GM19328 (cell line): Measurements from ENCODE around the gene MBLAC1.

Experiments used
- ATAC-seq: cut with Tn5 transposase; IDR thresholded peaks from one replicate; pipeline ENCODE4 v1.9.1; 2021; ENCODE audit warnings: mild to moderate bottlenecking, moderate library complexity; ENCODE audit not compliant: unreplicated experiment

Gene MBLAC1

DNA sequence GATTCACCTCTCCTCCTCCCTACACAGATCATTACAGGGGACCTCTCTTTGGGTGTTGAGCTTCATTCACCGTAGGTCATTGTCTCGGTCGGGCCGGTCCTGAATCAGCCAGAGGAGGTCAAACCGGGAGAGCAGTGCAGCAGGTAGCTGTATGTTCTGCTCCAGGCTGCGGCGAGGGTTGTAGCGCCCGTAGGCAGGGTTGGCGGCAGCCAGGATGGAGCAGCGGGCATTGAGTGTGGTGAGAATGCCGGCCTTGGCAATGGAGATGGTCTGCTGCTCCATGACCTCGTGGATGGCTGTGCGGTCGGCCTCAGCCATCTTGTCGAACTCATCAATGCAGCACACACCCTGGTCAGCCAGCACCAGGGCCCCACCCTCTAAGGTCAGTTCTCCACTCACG lies 31.1 kb upstream of the MBLAC1 start:
- no peak for ATAC-seq

DNA sequence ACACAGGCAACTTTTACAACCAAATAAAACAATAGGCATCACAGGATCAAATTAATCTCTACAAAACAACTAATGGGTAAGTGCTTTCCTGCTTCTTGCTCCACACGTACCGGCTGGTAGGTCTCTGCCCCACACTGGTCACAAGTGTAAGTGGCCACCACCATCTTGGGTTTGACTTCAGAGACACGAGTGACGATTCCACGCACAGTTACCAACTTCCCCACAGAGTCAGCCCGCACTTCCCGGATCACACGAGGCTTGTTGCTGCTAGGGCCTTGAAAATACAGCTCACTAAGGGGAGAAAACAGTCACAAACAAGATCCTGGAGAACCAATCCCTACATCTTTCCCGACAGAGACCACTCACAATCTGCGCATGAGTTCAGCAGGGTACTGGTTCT lies 27.9 kb upstream of the MBLAC1 start:
- ATAC-seq = no peak

DNA sequence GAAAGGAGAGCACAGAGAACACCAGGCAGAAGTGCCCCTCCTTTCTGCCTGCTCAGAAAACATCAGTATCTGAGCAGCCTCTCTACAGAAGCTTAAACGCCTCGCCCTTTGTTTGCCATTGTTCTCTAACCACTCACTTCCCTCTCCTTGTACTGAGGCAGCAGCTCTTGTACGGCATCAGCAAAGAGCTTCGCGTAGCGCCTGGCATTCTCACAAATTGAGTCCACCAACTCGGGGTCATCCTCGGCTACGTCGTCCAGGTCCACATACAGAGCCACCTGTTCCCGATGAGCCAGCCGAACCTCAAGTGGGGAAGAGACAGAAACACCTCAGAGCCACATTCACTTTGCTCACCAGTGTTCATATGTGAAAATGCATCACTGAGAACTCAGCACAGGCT lies 27.3 kb upstream of the MBLAC1 start:
- no peak for ATAC-seq

DNA sequence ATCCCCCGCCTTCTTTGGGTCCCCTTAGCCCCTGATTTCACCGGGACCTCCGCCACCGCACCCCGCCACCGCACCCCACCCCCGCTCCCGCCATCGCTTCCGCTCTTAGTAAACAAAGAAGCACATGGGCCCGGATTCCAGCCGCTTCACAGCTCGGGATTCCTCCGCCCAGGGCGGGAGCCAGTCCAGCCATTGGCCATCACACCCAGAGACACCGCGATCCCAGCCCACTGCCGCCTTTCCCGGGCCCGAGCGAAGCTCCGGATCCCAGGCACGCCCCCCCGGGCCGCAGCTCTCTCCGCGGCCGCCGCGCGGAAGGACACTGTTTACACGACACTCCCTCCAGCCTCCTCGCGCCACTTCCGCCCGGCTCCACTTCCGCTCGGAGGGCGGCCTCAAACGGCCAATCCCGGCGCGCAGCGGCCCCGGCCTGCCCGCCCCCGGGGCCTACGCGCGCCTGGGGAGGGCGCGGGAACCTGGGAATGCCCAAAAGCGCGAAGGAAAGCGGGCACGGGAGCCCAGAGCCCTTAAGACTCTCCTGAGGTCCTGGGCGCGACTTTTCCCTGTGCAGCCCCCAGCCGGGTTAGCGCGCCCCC lies 26.2 kb upstream of the MBLAC1 start:
- ATAC-seq = peak; percentile 54

DNA sequence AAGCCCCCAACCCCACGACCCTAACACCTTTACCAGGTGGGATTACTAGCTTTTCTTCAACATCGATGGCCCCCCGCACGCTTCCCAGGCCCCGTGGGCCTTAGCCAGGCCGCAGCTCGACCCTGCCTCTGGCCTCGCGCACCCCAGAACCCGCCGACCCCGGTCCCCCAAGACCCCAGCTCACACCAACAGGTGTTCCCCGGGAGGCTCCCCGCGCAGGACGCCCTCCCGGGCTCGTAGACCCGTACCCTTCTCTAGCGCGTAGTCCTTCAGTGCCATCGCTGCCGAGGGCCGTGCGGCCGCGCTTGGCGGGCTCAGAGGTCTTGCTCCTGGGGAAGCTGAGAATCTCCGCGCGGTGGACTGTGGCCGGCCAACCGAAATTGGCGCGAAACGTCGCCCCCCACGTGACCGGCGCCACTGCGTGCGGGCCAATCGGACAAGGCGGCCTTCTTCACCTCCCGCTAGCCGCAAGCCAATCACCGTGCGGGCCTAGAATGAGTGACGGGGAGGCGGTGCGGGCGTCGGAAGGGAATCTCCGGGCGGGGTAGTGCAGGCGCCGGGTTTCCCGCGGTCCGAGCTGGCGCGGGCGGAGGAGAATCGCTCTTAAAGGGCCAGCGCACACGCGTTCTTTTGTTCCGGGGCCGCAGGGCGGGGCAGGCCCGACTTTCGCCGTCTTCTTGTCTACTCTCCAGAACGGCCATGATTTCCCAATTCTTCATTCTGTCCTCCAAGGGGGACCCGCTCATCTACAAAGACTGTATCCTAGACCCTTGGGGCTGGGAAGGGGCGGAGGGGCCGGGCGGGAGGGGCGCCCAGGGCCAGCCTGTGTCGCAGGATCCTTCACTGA lies 25.5 kb upstream of the MBLAC1 start, which contains the start of the genes AP4M1 and MCM7:
AP4M1 (plus strand) TSS at position 628 of the 847 bp plus-strand sequence; CDS start at position 700, 72 bp downstream.
MCM7 (minus strand) TSS at position 382 of the 847 bp plus-strand sequence; CDS start at position 279, 103 bp downstream.
- peak; percentile 80 for ATAC-seq

DNA sequence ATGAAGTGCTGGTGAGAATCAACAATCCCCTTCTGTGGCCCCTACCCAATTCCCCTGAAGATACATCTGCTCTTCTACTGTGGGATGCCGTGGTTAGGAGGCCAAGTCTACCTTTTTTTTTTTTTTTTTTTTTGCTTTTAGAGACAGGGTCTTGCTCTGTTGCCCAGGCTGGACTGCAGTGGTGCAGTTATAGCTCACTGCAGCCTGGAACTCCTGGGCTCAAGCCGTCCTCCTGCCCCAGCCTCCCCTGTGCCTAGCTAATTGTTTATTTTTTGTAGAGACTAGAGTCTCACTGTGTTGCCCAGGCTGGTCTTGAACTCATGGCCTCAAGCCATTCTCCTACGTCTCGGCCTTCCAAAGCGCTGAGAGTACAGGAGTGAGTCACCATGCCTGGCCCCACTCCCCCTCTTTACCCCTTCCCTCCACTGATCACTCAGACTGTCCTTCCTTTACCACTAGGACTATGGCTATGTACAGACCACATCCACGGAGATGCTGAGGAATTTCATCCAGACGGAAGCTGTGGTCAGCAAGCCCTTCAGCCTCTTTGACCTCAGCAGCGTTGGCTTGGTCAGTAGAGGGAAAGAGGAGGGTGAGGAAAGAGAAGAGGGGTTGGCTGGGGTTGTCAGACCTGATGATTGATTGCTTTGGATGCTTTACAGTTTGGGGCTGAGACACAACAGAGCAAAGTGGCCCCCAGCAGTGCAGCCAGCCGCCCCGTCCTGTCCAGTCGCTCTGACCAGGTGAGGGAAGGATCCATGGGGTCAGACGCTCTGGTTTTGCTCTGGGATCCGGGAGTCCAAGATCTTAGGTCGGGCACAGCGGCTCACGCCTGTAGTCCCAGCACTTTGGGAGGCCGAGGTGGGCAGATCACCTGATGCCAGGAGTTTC lies 23.6 kb upstream of the MBLAC1 start:
- no peak for ATAC-seq

DNA sequence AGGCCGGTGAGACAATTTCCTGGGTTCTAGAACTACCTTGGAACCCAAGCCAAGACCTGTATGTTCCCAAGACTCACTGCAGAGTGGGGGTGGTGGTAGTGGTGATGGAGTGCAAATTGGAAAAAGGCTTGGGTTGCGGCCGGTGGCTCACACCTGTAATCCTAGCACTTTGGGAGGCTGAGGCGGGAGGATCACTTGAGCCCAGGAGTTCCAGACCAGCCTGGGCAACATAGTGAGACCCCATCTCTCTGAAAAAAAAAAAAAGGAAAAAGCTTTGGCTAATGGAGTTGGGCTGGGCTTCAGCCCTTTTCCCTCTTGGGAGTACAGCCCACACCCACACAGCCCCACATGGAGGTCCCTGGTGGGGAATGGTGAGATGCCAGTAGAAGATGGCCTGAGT lies 21.2 kb upstream of the MBLAC1 start:
- ATAC-seq = no peak

DNA sequence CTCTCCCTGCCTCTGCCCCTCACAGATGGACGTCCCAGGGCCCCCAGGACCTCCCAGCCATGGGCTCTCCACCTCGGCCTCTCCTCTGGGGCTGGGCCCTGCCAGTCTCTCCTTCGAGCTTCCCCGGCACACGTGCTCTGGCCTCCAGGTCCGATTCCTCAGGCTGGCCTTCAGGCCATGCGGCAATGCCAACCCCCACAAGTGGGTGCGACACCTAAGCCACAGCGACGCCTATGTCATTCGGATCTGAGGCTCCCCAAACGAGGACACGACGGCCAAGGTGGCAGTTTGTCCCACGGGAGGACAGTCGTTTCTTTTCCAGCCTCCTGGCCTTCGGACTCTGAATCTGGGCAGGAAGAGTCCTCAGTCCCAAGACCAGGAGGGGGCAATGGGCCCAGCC lies 20.1 kb upstream of the MBLAC1 start:
- ATAC-seq = no peak

DNA sequence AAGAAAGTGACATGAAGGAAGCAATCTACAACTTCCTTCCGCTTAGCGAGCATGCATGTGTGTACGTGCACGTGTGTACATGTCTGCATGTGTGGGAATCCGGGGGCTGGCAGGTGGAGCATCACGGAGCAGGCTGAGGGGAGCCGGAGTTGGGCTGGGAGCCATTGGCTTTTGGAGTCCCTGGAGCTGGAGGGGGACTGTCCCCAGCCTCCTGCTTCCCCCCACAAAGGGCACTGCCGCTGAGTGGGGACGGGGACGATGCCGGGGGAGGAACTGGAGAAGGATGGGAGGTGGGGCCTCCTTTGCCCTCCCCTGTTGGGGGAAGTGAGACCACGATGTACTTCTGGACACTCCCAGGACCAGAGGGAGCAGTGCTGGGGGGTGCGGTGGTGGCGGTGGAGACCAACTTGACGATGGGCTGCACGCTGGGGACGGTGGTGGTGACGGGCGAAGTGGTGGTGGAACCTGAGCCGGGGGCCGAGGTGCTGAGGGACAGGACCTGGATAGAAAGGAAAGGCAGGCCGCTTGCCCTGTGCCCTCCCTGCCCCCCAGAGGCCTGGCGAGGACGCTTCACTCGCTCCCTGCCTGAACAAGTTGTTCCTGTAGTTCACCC lies 19.5 kb upstream of the MBLAC1 start:
- no peak for ATAC-seq

DNA sequence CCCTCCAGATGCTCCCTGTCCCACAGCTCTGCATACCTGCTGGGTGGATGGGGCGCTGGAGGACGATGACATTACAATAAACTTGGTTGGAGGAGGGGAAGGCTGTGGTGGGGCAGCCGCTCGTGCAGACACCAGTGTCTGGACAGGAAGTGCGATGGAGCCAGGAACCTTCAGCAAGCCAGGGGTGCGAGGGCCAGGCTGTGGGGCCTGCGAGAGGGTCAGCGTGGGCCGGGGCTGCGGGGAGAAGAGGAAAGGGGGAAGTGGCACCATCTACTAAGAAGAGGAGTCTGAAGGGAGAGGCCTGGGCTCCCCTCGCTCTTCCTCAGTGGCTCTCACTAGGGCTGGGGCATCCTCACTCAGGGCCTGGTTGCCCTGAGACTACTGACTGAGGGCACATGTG lies 18.9 kb upstream of the MBLAC1 start:
- ATAC-seq = no peak

DNA sequence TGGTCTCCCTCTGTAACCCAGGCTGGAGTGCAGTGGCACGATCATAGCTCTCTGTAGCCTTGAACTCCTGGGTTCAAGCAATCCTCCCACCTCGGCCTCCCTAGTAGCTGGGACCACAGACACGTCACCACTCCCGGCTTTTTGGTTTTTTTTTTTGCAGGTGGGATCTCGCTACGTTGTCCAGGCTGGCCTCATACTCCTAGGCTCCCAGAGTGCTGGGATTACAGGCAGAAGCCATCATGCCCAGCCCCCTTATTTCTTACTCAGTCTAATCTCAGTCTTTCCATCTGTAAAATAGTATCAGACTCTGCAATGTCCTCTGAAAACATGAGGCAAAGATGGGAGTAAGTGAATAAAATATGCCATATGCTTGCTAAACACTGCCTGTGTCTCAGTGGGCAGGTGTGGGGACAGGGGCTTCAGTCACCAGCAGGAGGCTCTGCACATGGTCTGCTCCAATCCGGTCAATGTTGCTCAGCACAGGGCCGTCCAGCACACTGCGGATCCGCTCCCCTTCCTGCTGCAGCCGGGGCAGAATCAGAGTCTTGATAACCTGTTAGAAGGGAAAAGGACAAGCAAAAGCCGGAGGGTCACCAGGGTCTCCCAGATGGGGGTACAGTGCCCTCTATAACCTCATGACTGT lies 17.1 kb upstream of the MBLAC1 start:
- no peak for ATAC-seq

DNA sequence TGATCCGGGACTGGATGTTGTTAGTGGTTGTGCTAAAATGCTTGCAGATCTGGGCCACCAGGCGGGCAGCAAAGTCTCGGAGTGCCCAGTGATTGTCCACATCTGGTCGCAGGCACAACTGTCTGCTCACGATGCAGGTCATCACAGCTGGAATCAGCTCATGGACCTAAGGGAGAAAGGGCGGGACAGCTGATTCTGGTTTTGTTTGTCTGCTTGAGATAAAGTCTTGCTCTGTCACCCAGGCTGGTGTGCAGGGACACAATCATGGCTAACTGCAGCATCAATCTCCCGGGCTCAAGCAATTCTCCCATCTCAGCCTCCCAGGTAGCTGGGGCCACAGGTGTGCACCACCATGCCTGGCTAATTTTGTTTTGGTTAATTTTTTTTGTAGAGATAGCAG lies 15.6 kb upstream of the MBLAC1 start:
- ATAC-seq = no peak

DNA sequence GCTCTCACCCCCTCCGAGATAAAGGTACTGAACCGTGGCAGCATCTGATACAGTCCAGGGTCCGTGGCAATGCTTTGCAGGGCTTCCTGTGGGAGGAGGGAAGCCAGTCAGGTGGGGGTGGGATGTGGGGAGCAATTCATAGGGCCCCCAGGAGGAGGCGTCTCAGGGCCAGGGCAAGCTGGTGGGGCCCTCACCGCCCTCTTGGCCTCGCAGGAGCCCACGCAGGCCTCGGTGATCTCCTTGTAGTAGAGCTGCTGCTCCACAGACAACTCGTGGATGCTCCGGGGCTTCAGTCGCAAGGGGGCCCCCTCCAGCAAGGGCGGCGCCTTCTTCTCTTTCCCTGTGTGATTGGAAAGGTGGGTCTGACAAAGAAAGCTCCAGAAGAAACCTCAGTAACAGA lies 14.9 kb upstream of the MBLAC1 start:
- ATAC-seq = no peak

DNA sequence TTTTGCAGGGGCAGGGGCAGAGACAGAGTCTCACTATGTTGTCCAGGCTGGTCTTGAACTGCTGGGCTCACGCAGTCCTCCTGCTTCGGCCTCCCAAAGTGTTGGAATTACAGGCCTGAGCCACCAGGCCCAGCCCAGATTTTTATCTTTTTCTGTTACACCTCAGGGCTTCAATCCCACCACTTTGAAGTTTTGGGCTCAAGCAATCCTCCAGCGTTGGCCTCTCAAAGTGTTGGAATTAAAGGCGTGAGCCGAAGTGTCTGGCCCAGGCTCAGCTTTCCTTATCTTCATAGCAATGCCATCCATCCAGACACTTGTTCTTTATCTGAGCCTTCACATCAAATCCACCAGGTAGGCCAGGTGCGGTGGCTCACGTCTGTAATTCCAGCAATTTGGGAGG lies 11.7 kb upstream of the MBLAC1 start:
- no peak for ATAC-seq

DNA sequence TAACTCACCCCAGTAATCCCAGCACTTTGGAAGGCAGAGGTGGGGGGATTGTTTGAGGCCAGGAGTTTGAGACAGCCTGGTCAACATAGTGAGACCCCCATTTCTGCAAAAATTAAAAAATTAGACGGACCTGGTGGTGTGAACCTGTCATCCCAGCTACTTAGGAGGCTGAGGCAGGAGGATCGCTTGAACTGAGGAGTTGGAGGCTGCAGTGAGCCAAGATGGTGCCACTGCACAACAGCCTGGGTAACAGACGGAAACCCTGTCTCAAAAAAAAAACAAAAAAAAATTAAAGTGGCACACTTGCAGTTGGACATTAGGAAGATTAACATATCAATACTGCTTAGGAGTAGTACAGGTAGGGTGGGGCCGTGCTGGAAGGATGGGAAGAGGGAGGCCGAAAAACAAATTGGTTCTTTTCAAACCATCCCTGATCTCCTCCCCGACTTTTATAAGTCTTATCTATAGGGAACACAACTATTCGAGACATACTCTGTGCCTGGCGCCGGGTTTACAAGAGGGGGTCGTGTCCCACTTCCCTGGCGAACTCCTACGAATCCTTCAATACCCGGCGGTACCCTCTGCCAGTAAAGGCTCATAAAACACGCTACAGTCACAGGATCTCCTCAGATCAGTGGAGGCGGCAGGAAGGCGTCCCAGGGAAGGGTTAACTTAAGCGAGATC lies 8.2 kb upstream of the MBLAC1 start:
- no peak for ATAC-seq

DNA sequence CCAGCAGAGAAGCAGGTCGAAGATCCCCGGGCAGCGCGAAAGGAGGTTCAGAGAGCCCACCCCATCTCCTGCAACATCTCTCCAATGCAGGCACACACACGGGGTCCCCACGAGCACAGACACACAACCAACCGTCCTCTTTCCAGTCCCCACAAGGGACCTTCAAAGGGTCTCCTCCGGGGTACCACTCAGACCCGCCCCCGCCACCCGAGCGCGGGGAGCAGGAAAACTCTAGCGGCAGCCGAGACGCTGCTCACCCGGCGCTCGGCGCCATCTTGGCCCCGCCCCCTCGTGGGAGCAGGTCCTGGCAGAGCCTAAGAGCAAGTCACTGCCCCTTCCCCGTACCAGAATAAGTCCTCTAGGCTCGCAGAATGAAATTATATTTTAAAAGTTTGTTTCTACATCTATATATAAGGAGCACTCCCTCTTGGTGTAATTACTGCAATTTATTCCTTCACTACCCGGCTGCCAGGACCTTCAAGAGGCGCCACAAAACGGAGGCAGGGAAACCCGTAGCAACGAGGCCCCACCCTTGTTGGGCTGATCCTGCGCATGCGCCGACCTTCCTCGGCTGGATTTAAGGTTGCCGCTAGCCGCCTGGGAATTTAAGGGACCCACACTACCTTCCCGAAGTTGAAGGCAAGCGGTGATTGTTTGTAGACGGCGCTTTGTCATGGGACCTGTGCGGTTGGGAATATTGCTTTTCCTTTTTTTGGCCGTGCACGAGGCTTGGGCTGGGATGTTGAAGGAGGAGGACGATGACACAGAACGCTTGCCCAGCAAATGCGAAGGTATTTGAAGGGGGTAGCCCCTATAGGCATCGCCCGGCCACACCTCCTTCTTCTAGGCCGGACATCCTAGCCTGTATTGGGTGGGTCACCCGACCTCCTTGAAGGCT lies 7.4 kb upstream of the MBLAC1 start, which contains the start of the genes CNPY4 and TAF6:
CNPY4 (plus strand) TSS at position 563 of the 898 bp plus-strand sequence; CDS start at position 674, 111 bp downstream.
TAF6 (minus strand) TSS at position 287 of the 898 bp plus-strand sequence. CDS start 5,149 bp downstream, outside the sequence.
- peak; percentile 64 for ATAC-seq

DNA sequence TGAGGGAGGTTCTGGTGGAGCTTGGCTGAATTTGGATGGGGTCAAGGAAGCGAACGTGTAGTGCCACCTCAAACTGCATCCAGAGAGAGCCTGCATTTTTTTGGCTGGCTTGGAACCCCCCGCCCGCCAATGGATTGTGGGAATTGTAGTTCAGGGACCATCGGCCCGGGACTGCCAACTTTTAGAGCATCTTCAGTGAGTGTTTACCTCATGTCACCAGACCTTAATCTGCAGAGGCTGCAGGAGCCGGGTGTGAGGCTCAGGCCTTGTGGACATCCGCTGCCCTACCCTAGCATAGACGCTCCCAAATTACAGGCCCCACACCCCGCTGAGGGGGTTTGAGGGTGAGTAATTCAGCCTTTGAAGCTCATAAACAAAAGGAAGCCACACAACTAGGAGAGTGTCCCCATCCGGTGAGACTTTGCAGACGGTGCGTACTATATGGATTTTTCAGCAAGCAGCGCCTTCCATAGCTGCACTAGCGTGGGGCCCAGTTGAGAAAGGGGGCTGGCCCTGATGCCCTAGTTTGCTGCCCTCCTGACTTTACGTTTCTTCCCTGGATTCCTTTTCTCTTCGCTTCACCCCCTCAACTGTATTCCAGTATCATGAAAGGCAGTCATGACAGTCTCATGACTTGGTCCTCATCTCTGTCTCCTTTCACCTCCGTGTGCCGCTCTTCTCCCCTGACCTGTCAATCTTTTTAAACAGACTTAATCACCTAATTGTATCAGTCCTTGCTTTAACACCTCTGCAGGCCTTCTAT lies 6.6 kb upstream of the MBLAC1 start:
- peak; percentile 15 for ATAC-seq

DNA sequence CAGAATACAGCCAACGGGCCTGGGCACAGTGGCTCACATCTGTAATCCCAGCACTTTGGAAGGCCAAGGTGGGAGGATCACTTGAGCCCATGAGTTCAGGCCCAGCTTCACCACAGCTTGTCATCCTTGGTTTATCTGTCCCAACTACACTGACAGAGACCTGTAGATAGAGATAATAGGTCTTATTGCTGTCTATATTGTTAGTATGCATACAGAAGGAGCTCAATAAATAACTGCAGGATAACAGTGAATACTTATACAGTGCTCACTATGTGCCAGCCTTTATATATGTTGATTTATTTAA lies 6.1 kb upstream of the MBLAC1 start:
- no peak for ATAC-seq
